ENCODE results near the gene IDH3B.

Gene IDH3B

DNA sequence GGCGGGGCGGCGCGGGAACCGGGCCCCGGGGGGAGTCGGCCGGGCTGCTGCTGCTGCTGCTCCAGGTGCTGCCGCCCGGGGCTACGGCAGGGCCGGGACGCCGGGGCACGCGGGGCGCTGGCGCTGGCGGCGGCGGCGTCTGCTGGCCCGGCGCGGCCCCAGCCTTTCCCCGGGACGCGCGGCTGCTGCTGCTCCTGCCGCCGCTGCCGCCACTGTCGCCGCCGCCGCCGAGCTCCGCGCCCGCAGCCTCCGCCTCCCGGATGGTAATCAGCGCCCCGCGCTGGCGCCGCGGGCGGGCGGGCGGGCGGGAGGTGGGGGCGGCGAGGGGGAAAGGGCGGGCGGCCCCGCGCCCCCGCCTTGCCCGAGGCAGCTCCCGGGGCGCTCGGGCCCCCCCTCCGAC lies 28.9 kb upstream of the IDH3B start:
- no peak overlapping the region for H3K27ac ChIP-seq
- H3K36me3 ChIP-seq (ENCODE audit: insufficient read depth), result no peaks in the 10 kb centered on the region
- TF ChIP-seq, protein P1, sequence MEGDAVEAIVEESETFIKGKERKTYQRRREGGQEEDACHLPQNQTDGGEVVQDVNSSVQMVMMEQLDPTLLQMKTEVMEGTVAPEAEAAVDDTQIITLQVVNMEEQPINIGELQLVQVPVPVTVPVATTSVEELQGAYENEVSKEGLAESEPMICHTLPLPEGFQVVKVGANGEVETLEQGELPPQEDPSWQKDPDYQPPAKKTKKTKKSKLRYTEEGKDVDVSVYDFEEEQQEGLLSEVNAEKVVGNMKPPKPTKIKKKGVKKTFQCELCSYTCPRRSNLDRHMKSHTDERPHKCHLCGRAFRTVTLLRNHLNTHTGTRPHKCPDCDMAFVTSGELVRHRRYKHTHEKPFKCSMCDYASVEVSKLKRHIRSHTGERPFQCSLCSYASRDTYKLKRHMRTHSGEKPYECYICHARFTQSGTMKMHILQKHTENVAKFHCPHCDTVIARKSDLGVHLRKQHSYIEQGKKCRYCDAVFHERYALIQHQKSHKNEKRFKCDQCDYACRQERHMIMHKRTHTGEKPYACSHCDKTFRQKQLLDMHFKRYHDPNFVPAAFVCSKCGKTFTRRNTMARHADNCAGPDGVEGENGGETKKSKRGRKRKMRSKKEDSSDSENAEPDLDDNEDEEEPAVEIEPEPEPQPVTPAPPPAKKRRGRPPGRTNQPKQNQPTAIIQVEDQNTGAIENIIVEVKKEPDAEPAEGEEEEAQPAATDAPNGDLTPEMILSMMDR (conservative IDR thresholded peaks at IDR 0.05; ENCODE audit: low read depth, low read length), result no peak
- no peaks in the 10 kb centered on the region for H4K20me1 ChIP-seq (ENCODE audit: insufficient read depth)
- H3K4me2 ChIP-seq, result no peak overlapping the region
- no peak overlapping the region for H3K4me3 ChIP-seq (IDR thresholded peaks at IDR 0.05; ENCODE audit: insufficient read depth, low read depth, low read length)
- no peaks in the 10 kb centered on the region for H3K4me1 ChIP-seq (ENCODE audit: low read depth, poor library complexity, severe bottlenecking)
- H2AFZ ChIP-seq (ENCODE audit: low read depth), result no peak overlapping the region
- no peaks in the 10 kb centered on the region for H3K27me3 ChIP-seq (ENCODE audit: insufficient read depth, low read depth)
- no peak overlapping the region for H3K9ac ChIP-seq
- no peaks in the 10 kb centered on the region for H3K79me2 ChIP-seq (ENCODE audit: insufficient read depth, low read depth)

DNA sequence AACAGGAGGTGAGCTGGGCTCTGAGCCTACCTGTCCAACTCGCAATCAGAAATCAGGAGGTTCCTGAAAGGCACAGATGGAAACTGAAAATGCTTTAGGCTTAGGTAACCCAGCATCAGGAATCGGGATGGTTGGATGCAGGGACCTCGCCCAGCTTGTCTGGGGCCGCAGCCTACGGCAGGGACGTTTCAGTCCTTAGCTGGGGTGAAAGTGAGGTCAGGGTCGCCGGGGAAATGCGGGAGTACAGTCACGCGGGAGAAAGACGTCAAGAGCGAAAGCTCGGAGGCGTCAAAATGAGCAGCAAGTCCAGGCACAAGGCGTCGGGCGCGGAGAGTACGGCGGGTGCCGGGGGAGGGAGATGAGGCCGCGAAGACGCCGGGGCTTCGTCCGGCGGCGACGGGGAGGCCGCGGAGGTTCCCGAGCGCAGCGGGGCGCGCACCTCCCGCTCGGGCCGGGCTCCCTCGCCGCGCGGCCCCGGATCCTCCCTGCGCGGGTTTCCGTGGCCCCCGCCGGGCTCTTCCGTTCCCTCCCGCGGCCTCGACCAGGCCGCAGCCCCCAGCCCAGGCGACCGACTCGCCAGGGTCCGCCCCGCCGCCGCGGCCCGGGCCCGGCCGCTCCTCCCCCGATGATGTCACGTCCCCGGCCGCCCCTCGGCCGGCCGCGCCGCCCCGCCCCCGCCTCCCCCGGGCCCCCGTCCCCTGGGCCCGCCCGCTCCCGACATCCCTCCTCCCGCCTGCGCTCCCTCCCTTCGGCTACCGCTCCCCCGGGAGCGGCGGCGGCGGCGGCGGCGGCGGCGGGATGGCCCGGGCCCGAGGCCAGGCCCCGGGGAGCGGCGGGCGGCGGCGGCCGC lies 28.2 kb upstream of the IDH3B start, which contains the start of gene EBF4:
EBF4 (plus strand) TSS at position 745 of the 850 bp plus-strand sequence. CDS start 866 bp downstream, outside the sequence.
- Histone ChIP-seq H3K27me3 (ENCODE audit: insufficient read depth, low read depth) (no peaks in the 10 kb centered on the region), H3K4me2 (no peak within 1 kb of the TSS), H3K27ac (no peak within 1 kb of the TSS), H4K20me1 (ENCODE audit: insufficient read depth) (no peaks in the 10 kb centered on the region), H3K9ac (no peak within 1 kb of the TSS), H3K79me2 (ENCODE audit: insufficient read depth, low read depth) (no peaks in the 10 kb centered on the region), H3K36me3 (ENCODE audit: insufficient read depth) (no peaks in the 10 kb centered on the region), H3K4me1 (ENCODE audit: low read depth, poor library complexity, severe bottlenecking) (no peaks in the 10 kb centered on the region), H3K4me3 (IDR thresholded peaks at IDR 0.05; ENCODE audit: insufficient read depth, low read depth, low read length) (no peak within 1 kb of the TSS), H2AFZ (ENCODE audit: low read depth) (no peak within 1 kb of the TSS)
- TF ChIP-seq, protein P1 (conservative IDR thresholded peaks at IDR 0.05; ENCODE audit: low read depth, low read length), result no peak

DNA sequence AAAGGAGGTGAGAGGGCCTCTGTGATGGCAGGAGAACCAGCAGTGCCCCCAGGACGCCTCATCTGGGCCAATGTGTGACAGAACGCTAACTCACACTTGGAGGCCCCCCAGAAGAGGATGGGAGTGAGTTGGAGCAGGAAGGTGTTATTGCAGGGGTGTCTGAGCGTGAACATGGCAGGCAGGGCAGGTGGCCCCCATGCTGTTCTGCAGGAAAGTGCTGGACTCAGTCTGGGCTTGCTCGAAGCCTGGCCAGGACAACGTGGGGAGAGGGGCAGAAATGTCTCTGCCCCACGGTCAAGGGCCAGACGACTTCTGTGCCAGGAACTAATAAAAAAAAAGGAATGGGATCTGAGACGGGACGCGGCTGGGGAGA lies 27.6 kb upstream of the IDH3B start:
- H3K36me3 ChIP-seq (ENCODE audit: insufficient read depth), result no peaks in the 10 kb centered on the region
- H3K27ac ChIP-seq, result no peak overlapping the region
- no peak overlapping the region for H3K9ac ChIP-seq
- H3K4me2 ChIP-seq, result no peak overlapping the region
- no peaks in the 10 kb centered on the region for H4K20me1 ChIP-seq (ENCODE audit: insufficient read depth)
- TF ChIP-seq, protein P1 (conservative IDR thresholded peaks at IDR 0.05; ENCODE audit: low read depth, low read length), result no peak
- H3K4me1 ChIP-seq (ENCODE audit: low read depth, poor library complexity, severe bottlenecking), result no peaks in the 10 kb centered on the region
- H3K79me2 ChIP-seq (ENCODE audit: insufficient read depth, low read depth), result no peaks in the 10 kb centered on the region
- H3K27me3 ChIP-seq (ENCODE audit: insufficient read depth, low read depth), result no peaks in the 10 kb centered on the region
- H3K4me3 ChIP-seq (IDR thresholded peaks at IDR 0.05; ENCODE audit: insufficient read depth, low read depth, low read length), result no peak overlapping the region
- no peak overlapping the region for H2AFZ ChIP-seq (ENCODE audit: low read depth)

DNA sequence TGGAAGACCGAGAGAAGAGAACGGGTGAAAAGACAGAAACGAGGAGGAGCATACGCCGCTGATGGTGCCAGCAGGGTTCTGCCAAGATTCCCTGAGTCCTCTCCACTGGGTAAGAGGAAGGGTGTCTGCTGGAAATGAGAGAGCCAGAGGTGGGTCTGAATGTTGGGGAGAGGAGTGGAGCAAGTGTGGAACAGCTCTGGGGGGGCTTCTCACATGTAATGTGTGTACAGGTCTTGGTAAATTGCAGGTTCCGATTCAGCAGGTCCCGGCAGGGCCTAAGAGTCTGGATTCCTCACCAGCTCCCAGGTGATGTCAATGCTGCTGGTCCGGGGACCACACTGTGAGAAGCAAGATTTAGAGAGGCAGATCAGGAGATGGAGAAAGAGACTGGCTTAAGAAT lies 27.1 kb upstream of the IDH3B start:
- no peaks in the 10 kb centered on the region for H3K79me2 ChIP-seq (ENCODE audit: insufficient read depth, low read depth)
- TF ChIP-seq, protein P1 (conservative IDR thresholded peaks at IDR 0.05; ENCODE audit: low read depth, low read length), result no peak
- H3K27ac ChIP-seq, result no peak overlapping the region
- H3K4me2 ChIP-seq, result no peak overlapping the region
- H2AFZ ChIP-seq (ENCODE audit: low read depth), result no peak overlapping the region
- no peaks in the 10 kb centered on the region for H4K20me1 ChIP-seq (ENCODE audit: insufficient read depth)
- no peaks in the 10 kb centered on the region for H3K4me1 ChIP-seq (ENCODE audit: low read depth, poor library complexity, severe bottlenecking)
- no peak overlapping the region for H3K4me3 ChIP-seq (IDR thresholded peaks at IDR 0.05; ENCODE audit: insufficient read depth, low read depth, low read length)
- no peaks in the 10 kb centered on the region for H3K27me3 ChIP-seq (ENCODE audit: insufficient read depth, low read depth)
- H3K9ac ChIP-seq, result no peak overlapping the region
- H3K36me3 ChIP-seq (ENCODE audit: insufficient read depth), result no peaks in the 10 kb centered on the region

Measured in KMS-11 (cell line).